HG03457 (cell line): ENCODE results near the gene PLXNA4.

Experiments
- ATAC-seq: cut with Tn5 transposase; IDR thresholded peaks from one replicate; pipeline ENCODE4 v1.9.1; 2021; ENCODE audit warnings: moderate number of reproducible peaks; ENCODE audit not compliant: unreplicated experiment

The PLXNA4 gene

DNA sequence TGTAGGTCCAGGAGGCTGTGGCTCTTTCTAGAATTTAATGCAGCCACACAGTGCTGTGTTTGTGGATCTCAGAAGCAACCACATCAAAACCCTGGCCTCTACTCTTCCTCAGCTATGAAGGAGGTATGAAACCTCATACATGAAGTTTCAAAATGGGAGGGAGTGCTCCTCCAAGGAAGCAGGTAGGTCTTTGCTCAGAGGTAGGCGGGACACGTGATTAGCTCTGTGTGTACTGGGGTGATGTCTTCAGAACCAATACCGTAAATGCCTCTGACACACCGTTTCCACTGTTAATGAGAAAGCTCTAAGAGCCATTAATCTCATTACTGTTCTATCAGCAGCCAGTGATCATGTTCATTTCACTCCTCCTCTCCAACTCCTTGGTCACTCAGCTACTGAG lies 126.1 kb downstream of the PLXNA4 start:
- ATAC-seq = no peak

DNA sequence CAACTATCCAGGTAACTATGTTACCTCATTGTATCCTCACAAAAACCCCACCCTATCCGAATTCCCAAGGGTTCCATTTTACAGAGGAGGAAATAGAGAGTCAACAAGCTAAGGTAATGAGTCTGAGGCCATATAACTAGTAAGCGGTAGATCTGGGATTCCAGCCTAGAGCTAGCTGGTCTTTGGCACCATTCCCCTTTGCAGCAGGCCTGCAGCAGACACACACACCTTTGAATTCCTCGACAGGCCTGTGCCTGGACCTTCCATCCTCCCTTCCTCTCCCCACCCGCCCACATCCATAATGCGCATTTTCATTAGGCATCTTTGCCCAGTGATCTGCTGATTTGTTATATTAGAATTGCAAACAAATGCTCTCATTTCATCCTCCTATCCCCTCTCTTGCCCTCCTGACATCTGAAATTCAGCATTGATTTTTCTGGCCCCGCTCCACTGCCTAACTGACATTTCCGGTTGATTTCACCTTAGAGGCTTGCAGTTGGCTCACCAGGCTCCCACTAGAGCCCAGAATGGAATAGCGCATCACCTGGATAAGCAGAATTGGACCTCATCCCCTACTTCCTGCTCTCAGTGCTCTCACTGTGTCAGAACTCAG lies 129.5 kb downstream of the PLXNA4 start:
- ATAC-seq = no peak

DNA sequence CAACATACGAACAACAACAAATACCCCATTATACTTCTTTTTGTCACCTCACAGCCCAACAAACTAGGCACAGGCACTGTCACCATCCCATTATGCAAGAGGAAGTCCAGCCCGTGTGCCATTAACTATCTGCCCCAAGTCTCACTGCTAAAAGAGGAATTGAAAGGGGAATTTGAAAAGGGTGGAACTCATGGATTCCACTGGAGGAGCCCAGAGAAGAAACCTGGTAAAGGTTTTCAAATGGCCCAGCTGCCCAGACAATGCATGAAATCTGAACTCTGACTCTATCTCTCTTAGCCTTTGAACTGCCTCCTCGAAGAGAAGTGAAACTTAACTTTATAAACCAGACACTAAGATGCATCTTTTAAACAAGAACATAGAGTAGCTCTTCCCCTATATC lies 130.0 kb downstream of the PLXNA4 start:
- no peak for ATAC-seq

DNA sequence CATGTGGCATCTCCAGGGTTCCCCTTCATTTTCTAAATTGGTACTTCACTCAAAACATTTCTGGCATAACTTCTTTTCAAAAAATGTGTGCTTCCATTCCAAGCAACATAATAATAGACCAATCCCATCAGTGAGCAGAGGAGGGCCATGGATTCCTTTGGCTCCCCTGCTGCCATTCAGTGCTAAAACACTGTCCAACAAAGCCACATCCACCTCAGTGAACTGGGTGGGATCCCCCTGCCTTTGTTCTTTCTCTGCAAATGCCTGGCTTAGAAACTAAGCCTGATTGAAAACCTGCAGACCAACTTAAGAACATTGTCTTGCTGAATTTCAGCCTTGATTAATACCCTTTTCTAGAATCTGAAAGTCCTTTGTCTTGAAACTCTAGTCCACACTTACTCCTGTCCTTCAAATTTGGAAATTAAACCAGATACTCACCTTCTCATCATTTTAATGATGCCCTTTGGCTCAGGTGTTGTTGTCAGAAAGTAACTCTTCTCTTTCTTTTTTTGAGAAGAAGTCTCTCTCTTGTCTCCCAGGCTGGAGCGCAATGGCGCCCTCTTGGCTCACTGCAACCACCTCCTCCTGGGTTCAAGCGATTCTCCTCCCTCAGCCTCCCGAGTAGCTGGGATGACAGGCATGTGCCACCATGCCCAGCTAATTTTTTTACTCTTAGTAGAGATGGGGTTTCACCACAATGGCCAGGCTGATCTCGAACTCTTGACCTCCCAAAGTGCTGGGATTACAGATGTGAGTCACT lies 132.3 kb downstream of the PLXNA4 start:
- no peak for ATAC-seq

DNA sequence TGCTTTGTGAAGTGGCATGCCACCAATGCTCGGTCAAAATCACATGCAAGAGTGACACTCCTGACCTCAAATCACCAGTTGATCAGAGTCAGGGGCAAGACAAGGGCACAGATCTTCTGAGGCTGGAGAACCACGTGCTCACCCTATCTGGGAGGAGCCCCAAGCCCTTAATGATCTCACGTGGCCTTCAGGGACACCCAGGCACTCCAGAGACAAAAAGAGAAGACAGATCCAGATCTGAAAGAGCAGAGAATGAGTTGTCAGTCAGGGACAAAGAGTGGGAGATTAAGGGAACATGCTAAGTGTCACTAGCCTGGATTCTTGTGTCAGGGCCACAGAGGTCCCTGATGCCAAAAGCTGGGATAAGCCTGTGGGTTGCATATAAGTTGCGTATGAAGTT lies 134.3 kb downstream of the PLXNA4 start:
- ATAC-seq = no peak

DNA sequence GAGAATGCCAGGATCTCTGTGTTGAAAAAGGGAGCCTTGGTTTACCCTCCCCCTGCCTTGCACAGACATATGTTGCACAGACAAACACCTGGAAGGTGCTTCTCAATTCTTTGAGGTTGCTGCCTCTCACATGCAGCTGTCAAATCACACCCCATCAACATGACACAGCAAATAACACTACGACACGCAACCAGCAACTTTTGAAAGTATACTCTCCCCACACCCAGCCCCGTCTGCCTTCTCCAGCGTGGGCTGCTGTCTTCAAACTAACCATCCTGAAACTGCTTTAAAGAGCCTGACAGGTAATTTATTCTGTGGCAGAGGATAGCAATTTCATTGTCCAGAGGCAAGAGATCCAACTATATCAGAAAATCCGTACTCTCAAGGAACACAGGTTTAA lies 136.1 kb downstream of the PLXNA4 start:
- no peak for ATAC-seq

DNA sequence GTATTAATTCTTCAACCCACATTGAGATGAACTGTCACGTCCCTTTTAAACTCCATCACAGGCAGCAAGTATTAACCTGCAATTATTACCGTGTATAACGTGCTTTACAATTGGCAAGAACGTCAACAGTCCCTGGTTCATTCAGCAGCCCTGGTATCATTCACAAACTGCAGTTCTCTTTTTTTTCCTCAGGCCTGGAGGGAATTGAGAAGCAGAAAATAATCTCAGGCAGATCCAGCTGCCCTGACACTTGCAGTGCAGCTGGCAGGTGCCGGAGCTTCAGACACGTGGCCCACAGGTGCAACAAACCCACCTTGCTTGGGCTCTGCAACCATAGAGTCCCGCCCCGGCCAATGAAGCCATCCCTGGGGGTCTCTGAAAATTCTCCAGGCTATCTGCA lies 137.3 kb downstream of the PLXNA4 start:
- no peak for ATAC-seq

DNA sequence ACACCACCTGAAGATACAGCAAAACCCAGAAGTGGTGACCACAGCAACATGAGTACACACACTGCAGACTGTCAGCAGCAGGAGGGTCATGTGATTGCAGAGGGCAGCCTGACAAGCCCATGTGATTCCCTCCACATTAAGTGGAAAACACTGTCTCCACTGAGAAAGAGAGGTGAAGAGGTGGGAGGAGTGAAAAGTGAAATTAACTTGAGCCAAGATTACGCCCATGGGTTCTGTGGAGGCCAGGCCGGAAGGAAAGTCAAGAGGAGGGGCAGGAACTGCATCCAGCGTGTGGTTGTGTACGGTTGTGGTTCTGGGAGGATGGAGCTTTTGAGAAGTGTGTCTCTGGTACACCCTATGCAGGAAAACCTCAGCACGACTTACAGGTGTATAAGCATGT lies 138.5 kb downstream of the PLXNA4 start:
- no peak for ATAC-seq

DNA sequence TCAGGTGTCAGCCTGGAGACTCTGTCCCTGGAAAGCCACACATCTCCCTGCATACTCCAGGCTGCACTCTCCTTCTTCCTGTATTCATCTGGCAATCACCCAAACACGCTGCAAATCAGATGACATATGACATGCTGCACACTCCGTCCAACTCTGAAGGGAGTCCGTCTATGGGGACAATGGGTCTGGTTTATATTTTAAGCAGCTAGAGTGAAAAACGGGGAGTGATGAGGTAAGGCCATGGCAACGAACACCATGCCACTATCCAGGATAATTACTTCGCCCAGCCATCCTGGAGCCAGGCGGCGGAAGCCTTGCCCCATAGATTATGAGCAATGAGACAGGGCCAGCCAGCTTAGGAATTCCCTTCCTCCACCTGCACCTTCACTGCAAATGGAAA lies 140.1 kb downstream of the PLXNA4 start:
- no peak for ATAC-seq

DNA sequence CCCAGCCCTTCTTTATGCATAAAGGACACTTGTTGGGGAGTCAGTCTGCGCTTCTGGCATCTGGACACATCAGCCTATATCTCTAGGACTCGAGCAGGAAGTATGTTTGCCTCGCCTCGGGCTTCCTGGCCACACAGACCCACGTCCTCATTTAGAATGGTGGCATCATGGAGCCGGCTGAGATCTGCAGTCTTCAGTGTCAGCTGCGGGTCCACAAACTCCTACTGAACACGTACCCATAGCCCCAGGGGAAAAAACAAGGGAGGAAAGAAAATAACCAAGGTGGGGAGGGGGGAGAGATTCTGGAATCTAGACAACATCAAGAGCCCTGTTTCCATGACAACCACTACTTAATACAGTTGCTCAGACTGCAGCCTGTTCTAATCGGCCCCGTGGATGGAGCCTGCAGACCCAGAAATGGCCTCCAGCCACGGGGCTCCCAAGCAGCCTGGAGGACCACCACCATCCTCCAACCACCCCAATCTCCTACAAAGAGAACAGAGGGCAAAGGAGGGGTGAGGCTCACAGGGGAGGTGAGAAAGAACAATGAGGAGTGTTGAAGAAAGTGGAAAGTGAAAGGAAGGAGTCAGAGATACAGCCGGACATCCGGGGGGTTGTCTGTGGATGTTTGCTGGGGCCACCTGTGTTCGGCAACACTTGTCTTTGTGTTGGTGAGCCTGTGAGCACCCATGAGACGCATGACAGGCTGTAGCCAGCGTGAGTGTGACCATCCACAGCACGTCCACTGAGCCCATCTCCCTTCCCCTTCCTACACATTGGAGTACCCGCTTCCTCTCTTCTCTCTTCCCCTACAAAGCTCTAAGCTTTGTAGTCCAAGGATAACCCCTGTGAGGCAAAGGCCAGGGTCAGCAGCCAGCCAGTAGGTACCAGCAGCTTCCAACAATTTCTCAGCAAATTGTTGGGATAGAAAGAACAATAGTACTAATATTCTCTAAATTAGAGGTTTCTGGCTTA lies 141.0 kb downstream of the PLXNA4 start:
- ATAC-seq = no peak

DNA sequence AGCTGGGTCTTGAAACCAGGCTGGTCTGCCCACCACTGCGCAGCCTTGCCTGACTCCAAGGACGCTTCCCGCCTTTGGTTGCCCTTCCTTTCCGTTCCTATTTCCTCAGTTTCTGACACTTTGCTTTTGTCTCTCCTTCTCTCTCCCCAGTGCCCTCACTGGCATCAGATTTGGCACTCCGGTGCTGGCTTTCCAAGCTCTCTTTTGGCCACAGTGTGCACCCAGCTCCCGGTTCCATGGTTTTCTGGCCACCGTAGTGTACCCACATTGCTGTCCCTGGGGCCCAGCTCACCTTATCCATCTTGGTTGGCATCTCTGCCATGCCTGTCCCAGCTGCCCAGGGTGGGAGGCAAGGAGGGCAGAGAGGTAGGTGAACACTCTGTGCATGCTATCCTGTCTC lies 142.2 kb downstream of the PLXNA4 start:
- ATAC-seq = no peak

DNA sequence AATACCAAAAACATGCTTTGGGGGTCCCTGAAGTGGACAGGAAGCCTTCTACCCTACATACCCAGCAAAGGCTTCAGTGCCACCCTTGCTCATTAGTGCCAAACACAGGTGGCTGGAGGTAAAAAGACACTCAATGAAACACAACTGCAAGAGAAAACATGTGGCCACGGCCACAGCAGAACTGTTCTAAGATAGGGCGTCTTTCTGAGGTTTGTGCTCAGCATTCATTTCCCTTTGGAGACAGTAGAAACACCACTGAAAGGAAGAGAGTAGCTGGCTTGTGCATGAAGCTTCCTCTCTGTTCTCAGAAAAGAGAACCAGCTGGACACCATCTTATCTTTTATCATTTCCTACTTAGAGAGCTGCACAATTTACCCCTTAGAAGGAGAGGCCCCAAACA lies 143.0 kb downstream of the PLXNA4 start:
- ATAC-seq = no peak

DNA sequence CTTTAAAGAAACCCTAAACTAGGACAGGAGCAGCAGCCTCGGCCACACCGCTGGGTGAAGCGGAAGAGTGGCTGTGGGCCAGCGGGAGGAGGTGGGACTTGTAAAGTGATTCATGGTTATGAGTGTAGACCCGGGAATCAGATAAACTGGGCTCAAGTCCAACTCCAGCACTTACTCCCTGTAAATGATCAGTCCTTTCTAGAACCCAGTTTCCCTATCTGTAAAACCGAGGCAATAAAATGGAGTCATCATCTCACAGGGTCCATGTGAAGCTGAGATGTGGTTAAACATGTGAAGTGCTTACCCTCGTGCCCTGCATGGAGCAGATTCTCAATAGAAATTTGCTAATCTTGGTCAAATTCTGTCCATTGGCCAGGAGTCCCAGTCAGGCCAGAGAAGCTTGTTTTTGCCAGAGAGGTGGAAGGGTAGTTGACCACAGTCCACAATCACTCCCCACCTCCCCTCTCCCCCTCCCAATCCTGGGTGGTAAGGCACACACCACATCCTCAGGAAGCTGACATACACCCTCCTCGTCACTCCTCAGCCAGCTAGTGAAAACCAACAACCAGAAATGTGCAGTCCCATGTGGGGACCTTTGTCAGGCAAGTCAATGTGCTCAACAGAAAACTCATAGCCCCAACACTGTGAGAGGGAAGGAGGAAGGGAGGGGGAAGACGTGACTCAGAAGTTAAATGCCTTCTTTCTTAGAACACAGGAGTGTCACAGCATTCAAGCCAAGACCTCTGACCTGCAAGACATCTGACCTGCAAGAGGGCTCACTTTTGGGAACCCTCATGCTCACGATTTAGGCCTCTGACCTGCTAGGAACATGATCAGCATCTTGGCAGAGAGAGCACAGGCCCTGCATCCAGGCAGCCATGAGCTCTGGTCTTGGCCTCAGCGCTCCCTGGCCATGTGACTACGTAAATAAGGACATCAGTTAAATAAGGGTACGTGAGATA lies 145.1 kb downstream of the PLXNA4 start:
- ATAC-seq = no peak

DNA sequence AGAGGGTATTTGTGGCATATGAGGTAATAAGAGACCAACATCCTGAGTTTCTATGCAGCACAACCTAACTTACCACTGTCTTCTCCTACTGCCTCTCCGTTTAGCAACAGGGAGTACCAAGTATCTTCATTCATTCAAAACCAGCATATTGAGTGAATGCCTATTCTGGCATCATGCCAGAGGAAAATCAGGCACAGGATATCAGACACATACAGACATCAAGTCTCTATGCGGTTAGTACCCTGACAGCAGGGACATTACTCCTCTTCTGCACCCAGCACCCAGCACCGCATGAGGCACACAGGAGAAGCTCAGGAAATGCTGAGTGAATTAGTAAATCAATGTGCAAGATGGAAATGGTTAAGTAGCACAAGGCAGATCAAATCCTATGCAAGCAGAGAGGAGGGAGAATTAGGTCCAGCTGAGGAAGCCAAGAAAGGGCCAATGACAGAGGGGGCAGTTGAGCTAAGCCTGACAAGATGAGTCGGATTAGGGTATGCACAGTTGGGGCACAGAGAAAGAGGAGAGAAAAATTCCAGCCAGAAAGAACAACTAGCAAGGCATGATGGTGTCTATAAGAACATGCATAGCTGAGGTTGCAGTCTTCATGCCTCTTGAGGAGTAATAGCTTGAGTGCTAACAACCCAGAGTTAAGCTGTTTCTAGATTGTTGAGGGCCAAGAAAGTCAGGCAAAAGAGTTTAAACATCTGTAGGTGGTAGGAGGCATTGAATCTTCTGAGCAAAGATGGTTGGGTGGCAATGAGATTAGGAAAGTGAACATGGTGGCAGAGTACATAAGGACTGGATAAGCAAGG lies 146.0 kb downstream of the PLXNA4 start:
- no peak for ATAC-seq

DNA sequence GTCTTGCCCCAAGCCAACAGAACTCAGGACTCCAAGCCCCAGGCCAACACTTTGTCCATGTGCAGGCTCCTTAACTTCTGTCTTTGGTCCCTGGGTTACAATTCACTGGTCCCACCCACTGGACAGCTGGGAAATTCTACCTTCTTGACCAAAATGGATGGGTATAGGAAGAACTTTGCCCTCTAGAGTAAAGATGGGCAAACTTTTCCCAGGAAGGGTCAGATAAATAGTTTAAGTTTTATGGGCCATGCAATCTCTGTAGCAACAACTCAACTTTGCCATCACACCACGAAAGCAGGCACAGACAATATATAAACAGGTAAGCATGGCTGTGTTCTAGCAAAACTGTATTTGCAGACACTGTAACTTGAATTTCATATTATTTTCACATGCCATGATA lies 147.1 kb downstream of the PLXNA4 start:
- no peak for ATAC-seq

DNA sequence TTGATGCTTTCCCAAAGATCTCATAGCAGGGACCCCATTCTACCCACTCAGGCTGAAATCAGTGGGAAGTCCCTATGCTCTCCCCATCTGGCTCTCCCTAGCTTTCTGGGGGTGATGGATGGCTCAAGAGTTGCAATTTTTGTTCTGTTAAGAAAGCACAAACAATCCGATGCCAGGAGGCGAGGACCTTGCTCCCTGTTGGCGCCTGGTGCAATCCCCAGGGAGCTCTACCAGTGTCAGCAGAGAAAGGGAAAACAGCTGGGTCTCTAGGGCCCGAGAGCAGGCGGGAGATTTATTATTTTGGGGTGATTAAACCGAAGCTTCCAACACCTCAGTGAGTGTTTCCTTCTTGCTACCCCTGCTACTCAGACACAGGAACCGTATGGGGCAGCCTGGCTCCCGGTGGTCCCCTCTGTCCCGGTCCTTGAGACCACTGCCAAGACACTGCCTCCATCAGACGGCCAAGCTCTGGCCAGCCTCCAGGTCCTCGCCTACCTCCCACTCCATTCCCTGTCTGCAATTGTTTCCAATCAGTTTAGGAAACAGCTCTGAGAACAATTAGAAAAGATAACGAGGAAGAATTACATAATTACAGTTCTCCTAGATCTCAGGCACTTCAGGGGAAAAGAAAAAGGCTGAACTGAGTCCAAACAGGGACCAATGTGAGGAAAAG lies 147.9 kb downstream of the PLXNA4 start:
- no peak for ATAC-seq

DNA sequence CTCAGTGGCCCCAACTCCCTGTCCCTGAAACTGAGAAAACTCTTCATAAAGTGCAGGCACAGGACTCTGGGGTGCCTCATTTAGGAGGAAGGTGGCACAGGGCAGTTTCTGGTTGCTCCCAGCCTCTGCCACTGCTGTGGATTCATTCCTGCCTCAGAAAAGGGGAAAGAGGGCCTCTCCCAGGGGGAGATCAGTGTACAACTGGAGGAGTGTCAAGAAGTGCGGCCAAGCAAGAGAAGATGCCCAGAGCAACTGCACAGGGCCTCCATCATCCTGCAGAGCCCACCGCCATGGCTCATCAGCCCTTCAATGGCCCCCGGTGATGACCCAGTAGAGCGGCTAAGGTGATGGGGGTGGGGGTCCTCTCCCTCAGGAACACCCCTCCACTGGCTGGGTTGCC lies 150.3 kb downstream of the PLXNA4 start:
- ATAC-seq = no peak

DNA sequence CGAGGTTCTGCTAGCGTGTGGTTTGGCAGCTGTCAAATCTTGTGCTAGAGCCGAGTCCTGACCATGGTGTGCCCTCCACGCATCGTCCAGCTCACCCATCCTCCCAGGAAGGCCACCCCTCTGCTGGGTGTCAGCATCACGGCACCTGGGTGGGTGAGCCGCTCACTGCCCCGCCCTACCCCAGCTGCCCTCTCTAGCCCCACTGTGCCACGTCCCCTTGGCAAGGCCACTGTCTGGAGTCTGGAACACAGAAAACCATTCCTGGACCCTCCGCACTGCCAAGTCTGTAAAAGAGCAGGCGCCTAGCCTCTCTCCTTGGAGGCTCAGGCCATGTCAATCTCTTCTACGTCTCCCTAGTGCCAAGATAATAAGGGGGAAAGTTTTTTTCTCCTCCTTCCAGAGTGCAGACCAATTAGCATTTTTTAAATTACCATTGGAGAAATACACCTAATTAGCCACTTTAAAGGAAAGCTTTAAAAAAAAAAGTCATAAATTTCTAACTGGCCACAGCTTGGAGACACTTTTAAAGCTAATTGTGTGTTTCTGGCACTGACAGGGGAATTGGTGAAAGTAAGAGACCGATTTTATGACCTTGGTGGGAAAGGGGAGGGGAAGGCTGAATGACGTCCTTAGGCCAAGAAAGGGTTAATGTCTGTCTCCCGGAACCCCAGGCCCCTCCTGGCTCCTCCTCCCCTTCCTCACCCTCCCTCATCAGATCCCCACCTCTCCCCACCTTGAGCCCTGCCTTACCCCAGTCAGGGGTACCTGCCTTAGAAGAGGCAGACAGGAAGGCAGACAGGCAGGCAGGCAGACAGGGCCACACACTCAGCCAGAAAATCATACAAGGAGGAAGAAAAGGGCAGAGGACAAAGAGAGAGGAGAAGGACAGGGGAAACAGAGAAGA lies 151.2 kb downstream of the PLXNA4 start:
- ATAC-seq = no peak
